ENCODE data around the gene BMP6. TPM values are rescaled to one million over a fixed set of nuclear protein-coding genes. Genes with fewer than 3 reads are reported as not detected.

BMP6 gene
- polyA plus RNA-seq, 2 of the 4 experiments (the other 2 are of a cell fraction): 8.4 to 23.0 TPM

DNA sequence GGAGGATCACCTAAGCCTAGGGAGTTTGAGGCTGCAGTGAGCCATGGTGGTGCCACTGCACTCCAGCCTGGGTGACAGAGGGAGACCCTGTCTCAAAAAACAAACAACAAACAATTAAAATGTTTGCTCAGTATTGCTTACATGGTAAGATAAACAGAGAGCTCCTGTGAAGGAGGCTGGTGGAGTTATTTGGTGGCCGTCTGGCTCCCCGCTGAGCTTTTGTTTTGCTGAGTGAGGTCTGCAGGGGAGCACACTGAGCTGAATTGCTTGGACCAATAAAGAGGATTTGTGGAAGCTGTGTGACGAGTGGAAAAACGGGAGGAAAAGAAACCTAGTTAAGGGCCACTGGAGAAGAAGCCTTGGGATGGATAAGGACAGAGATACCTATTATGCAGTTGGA lies 41.1 kb upstream of the BMP6 start (continued):
- TF ChIP-seq, protein P1, sequence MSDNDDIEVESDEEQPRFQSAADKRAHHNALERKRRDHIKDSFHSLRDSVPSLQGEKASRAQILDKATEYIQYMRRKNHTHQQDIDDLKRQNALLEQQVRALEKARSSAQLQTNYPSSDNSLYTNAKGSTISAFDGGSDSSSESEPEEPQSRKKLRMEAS (IDR thresholded peaks at IDR 0.05): no peak
- no peak for TF ChIP-seq EHMT2 (IDR thresholded peaks at IDR 0.05; ENCODE audit: low read depth)
- TF ChIP-seq FOSB (CRISPR knock-in tag; IDR thresholded peaks at IDR 0.05): no peak
- TF ChIP-seq EP300 (IDR thresholded peaks at IDR 0.05): no peak
- TF ChIP-seq KDM1A (IDR thresholded peaks at IDR 0.05; ENCODE audit: low read depth): no peak

DNA sequence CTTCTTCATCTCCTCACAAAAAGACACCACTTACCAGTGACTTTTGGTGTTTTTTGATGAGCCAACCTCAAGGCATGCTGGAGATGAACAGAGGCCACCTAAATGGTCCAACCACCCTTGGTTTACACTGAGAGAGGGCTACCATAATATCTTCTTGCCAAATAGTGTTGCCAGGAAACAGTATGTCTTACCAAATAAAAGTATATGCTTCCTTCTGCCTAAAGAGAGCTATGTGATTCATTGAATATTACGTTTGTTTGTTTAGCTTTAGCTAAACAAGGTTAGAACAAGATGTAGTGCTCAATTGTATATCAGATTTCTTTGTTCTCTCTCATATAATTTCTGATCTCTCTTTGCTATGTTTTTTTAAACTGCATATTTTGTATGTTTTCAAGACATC lies 40.6 kb upstream of the BMP6 start:
- H3K4me2 ChIP-seq: peak overlapping the region; percentile 16; the same call in 1 of the 3 replicates
- H3K27ac ChIP-seq: peak overlapping the region; percentile 43 to 56; a peak in 5 of 6 replicates
- FAIRE-seq: no peak
- peak in 1 of 2 experiments; percentile 36 for DNase-seq (ENCODE audit: low read depth in 1 of 2, low spot score in 1 of 2)
- H3K4me3 ChIP-seq: no peak overlapping the region
- WGBS (ENCODE audit: missing lambda C conversion rate): 17% methylated on average over 1 of the region's 1 CpG
- no peaks in the 10 kb centered on the region for H3K9me3 ChIP-seq
- ChIA-PET POLR2A (no interaction called here), CTCF (interaction anchor here (1.4 kb wide), 1 partner anchor 321 kb away, joined by 3 read pairs; no protein-coding TSS in a partner anchor)
- H3K4me1 ChIP-seq: peaks cover 49% of the 10 kb centered on the region
- TF ChIP-seq ZSCAN20 (CRISPR knock-in tag; IDR thresholded peaks at IDR 0.05): no peak
- TF ChIP-seq USF2 (IDR thresholded peaks at IDR 0.05): no peak
- no peak for TF ChIP-seq ZNF302 (CRISPR knock-in tag; IDR thresholded peaks at IDR 0.05)
- TF ChIP-seq JUNB (IDR thresholded peaks at IDR 0.05): no peak
- no peak for TF ChIP-seq CHD2 (IDR thresholded peaks at IDR 0.05; ENCODE audit: low read length, partially characterized antibody)
- ATAC-seq: peak; percentile 39 to 67; a peak in 4 of 6 replicates

GRCh38 chr6:7687145-7688111 lies 38.5 kb upstream of the BMP6 start:
- H3K4me2 ChIP-seq: peak overlapping the region; percentile 61
- H3K9me3 ChIP-seq: no peaks in the 10 kb centered on the region
- ChIA-PET CTCF (interaction anchor here (1.1 to 2.2 kb wide), 3 partner anchors 39 to 72 kb away, joined by 3 to 5 read pairs (median 4); partner anchors contain the start of gene BMP6), POLR2A (no interaction called here)
- H3K4me3 ChIP-seq: no peak overlapping the region; the same call in 2 of the 3 replicates
- FAIRE-seq: no peak
- no peak for TF ChIP-seq HMGXB4 (CRISPR knock-in tag; IDR thresholded peaks at IDR 0.05; ENCODE audit: borderline replicate concordance)
- no peak for TF ChIP-seq MAZ (IDR thresholded peaks at IDR 0.05; ENCODE audit: borderline replicate concordance, low read depth, low read length)
- no peak for TF ChIP-seq POLR2A (IDR thresholded peaks at IDR 0.05; ENCODE audit: low read length)
- TF ChIP-seq ZC3H11A (IDR thresholded peaks at IDR 0.05): no peak
- TF ChIP-seq EHF (CRISPR knock-in tag; IDR thresholded peaks at IDR 0.05): 0 out of 2 replicates have a peak, but pooled peaks have one; percentile 31
- TF ChIP-seq EP300 (IDR thresholded peaks at IDR 0.05): peak in 1 of 2 experiments; percentile 22; a peak in 1 of 5 replicates
- TF ChIP-seq FOSB (CRISPR knock-in tag; IDR thresholded peaks at IDR 0.05): no peak
- no peak for TF ChIP-seq ZFP36 (IDR thresholded peaks at IDR 0.05; ENCODE audit: borderline replicate concordance, partially characterized antibody)
- no peak for TF ChIP-seq RAD21 (conservative IDR thresholded peaks at IDR 0.05 in 1 of 2, IDR thresholded peaks at IDR 0.05 in 1 of 2)
- no peak for TF ChIP-seq E2F6 (IDR thresholded peaks at IDR 0.05; ENCODE audit: borderline replicate concordance, low read depth)
- TF ChIP-seq CEBPB (IDR thresholded peaks at IDR 0.05): peak in 1 of 2 experiments; percentile 27; a peak in 1 of 4 replicates
- peak; percentile 82 for TF ChIP-seq GATA3 (IDR thresholded peaks at IDR 0.05; ENCODE audit: borderline replicate concordance)
- no peak for TF ChIP-seq FOSL2 (IDR thresholded peaks at IDR 0.05)
- TF ChIP-seq FOSL2 (CRISPR knock-in tag; IDR thresholded peaks at IDR 0.05): peak; percentile 29; the same call in 1 of the 2 replicates
- no peak for TF ChIP-seq ESRRA (IDR thresholded peaks at IDR 0.05; ENCODE audit: borderline replicate concordance, low read length)
- peak overlapping the region; percentile 43 to 76 for H3K27ac ChIP-seq
- WGBS (ENCODE audit: missing lambda C conversion rate): 9% methylated on average over 8 of the region's 8 CpGs
- ATAC-seq: peak in 1 of 2 experiments; percentile 27; a peak in 3 of 6 replicates
- peak in 1 of 2 experiments; percentile 89 for DNase-seq (ENCODE audit: low read depth in 1 of 2, low spot score in 1 of 2)
- H3K4me1 ChIP-seq: peaks cover 67% of the 10 kb centered on the region
